ENCODE data around the gene PHACTR1.

GRCh38 chr6:12766365-12766764 is 49.8 kb downstream of the PHACTR1 start:
- TF ChIP-seq CTCF (IDR thresholded peaks at IDR 0.05) (no peak), POLR2A (IDR thresholded peaks at IDR 0.05) (no peak)
